Measurements from ENCODE around the gene GJB1.

The GJB1 gene

DNA sequence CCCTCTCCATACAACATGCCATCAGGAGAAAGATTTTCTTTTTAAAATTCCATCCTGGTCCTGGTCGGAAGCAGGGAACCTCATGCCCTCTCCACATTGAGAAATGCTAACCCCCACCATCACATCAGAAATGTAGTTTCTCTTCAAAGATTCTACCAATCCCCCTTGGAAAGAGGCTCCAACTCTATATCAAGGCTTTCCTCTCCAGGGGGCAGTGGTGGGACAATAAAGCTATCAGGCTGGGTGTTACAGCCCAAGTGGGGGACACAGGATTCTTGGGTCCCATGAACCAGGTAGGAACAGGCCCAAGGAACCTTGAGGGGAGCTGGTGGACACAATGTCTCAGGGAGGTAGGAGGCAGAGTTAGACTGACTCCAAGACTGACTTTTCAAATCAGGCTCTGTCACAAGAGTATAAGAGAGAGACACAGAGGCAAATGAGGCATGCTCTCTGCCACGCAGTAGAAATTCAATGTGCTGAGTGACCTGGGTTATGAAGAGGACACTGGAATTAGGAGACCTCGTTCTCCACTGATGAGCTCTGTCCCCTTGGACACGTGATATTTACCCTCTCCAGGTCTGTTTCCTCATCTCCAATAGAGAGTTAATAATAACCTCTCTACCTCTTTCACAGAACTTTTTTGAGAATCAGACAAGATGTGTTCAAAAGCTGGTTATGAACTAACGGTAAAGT is 4.5 kb downstream of the GJB1 start:
- no peak for TF ChIP-seq FOXP2 (optimal IDR thresholded peaks at IDR 0.05; ENCODE audit: borderline replicate concordance, extremely low read depth, extremely low read length, insufficient read depth)
- TF ChIP-seq POLR2AphosphoS5 (IDR thresholded peaks at IDR 0.05; ENCODE audit: low read depth, low read length), result no peak
- TF ChIP-seq SIN3A (IDR thresholded peaks at IDR 0.05; ENCODE audit: borderline replicate concordance, insufficient read depth, low read length), result no peak
- no peak for TF ChIP-seq TAF1 (IDR thresholded peaks at IDR 0.05; ENCODE audit: borderline replicate concordance, insufficient read depth, low read length)
- TF ChIP-seq, protein P1, sequence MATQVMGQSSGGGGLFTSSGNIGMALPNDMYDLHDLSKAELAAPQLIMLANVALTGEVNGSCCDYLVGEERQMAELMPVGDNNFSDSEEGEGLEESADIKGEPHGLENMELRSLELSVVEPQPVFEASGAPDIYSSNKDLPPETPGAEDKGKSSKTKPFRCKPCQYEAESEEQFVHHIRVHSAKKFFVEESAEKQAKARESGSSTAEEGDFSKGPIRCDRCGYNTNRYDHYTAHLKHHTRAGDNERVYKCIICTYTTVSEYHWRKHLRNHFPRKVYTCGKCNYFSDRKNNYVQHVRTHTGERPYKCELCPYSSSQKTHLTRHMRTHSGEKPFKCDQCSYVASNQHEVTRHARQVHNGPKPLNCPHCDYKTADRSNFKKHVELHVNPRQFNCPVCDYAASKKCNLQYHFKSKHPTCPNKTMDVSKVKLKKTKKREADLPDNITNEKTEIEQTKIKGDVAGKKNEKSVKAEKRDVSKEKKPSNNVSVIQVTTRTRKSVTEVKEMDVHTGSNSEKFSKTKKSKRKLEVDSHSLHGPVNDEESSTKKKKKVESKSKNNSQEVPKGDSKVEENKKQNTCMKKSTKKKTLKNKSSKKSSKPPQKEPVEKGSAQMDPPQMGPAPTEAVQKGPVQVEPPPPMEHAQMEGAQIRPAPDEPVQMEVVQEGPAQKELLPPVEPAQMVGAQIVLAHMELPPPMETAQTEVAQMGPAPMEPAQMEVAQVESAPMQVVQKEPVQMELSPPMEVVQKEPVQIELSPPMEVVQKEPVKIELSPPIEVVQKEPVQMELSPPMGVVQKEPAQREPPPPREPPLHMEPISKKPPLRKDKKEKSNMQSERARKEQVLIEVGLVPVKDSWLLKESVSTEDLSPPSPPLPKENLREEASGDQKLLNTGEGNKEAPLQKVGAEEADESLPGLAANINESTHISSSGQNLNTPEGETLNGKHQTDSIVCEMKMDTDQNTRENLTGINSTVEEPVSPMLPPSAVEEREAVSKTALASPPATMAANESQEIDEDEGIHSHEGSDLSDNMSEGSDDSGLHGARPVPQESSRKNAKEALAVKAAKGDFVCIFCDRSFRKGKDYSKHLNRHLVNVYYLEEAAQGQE (IDR thresholded peaks at IDR 0.05; ENCODE audit: insufficient read depth in 1 of 2, low read depth in 2 of 2, low read length in 2 of 2), result no peak

DNA sequence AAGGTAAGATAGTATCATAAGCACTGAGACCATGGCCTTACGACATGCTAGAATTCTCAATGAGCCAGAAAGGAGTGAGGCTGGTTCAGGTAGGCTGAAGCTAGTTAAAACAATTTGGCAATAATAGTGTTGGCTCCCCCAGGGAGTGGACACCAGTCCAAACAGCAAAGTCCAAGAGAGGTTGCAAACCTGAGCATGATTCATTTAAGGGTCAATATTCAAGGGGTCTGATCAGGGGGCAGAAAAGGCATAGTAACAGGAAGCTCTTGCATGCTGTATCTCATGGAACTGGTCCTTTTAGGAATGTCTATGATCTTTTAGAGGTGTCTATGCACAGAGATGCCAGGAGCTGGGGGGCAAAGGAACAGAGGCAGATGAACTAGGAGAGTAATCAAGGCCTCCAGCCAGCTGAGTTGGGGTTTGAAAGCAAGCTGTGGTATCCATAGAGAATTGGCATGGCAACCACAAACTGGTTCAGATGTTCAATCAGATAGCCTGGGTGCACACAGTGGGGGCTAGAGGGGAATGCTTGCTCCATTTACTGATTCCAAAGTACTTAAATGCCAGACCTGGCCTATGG is 5.1 kb downstream of the GJB1 start:
- TF ChIP-seq TAF1 (IDR thresholded peaks at IDR 0.05; ENCODE audit: borderline replicate concordance, insufficient read depth, low read length), result no peak
- TF ChIP-seq, protein P1 (IDR thresholded peaks at IDR 0.05; ENCODE audit: insufficient read depth in 1 of 2, low read depth in 2 of 2, low read length in 2 of 2), result no peak
- no peak for TF ChIP-seq POLR2AphosphoS5 (IDR thresholded peaks at IDR 0.05; ENCODE audit: low read depth, low read length)
- TF ChIP-seq FOXP2 (optimal IDR thresholded peaks at IDR 0.05; ENCODE audit: borderline replicate concordance, extremely low read depth, extremely low read length, insufficient read depth), result no peak
- TF ChIP-seq SIN3A (IDR thresholded peaks at IDR 0.05; ENCODE audit: borderline replicate concordance, insufficient read depth, low read length), result no peak

DNA sequence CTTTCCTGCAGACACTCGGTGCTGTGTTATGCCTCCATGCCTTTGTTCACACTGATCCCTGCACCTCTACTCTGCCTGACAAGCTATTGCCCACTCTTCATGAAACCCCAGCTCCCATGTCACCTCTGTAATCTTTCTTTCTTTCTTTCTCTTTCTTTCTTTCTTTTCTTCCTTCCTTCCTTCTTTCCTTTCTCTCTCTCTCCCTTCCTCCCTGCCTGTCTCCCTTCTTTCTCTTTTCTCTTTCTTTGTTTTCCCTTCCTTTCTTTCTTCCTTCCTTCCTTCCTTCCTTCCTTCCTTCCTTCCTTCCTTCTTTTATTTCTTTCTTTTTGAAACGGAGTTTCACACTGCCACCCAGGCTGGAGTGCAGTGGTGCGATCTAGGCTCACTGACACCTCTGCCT is 12.5 kb downstream of the GJB1 start:
- TF ChIP-seq FOXP2 (optimal IDR thresholded peaks at IDR 0.05; ENCODE audit: borderline replicate concordance, extremely low read depth, extremely low read length, insufficient read depth), result no peak

DNA sequence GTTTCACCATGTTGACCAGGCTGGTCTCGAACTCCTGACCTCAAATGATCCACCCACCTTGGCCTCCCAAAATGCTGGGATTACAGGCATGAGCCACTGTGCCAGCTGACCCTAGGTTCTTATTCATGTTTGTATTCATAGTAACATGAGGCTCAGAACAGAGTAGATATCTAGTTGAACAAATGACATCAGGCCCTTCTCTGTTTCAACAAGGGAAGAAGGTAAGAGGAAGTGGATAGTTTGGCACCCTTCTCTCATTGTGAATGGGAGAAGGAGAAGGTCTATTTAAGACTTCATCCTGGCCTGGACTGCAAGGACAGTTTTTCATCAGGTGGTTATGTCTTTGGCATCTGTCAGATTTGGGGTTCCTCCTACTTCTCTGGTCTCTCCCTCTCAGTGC is 13.8 kb downstream of the GJB1 start:
- TF ChIP-seq TAF1 (IDR thresholded peaks at IDR 0.05; ENCODE audit: borderline replicate concordance, insufficient read depth, low read length), result no peak
- no peak for TF ChIP-seq SIN3A (IDR thresholded peaks at IDR 0.05; ENCODE audit: borderline replicate concordance, insufficient read depth, low read length)
- TF ChIP-seq POLR2AphosphoS5 (IDR thresholded peaks at IDR 0.05; ENCODE audit: low read depth, low read length), result no peak
- TF ChIP-seq, protein P1 (IDR thresholded peaks at IDR 0.05; ENCODE audit: insufficient read depth in 1 of 2, low read depth in 2 of 2, low read length in 2 of 2), result no peak
- TF ChIP-seq FOXP2 (optimal IDR thresholded peaks at IDR 0.05; ENCODE audit: borderline replicate concordance, extremely low read depth, extremely low read length, insufficient read depth), result no peak

DNA sequence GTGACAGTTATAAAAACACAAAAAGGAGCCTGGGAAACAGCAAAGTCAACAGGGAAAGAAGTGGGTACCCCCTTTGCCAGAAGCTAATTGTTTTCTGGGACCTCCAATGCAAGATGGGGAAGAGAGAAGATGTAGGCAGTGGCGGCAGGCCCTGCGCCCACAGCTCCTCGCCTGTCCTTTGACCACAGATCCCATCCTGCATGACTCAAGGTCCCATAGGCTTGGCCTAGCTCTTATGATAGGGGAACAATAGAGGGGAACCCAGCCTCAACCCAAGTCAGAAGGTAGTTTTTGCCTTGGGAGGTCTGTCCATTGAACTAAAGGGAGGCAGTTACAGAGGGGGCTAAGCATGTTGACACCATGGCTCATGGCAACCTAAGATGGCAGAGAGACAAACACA is 16.8 kb downstream of the GJB1 start:
- no peak for TF ChIP-seq POLR2AphosphoS5 (IDR thresholded peaks at IDR 0.05; ENCODE audit: low read depth, low read length)
- no peak for TF ChIP-seq TAF1 (IDR thresholded peaks at IDR 0.05; ENCODE audit: borderline replicate concordance, insufficient read depth, low read length)
- no peak for TF ChIP-seq SIN3A (IDR thresholded peaks at IDR 0.05; ENCODE audit: borderline replicate concordance, insufficient read depth, low read length)
- TF ChIP-seq, protein P1 (IDR thresholded peaks at IDR 0.05; ENCODE audit: insufficient read depth in 1 of 2, low read depth in 2 of 2, low read length in 2 of 2), result no peak
- TF ChIP-seq FOXP2 (optimal IDR thresholded peaks at IDR 0.05; ENCODE audit: borderline replicate concordance, extremely low read depth, extremely low read length, insufficient read depth), result no peak

Data from PFSK-1 (cell line).